ENCODE measurements around the gene ACTMAP.
"Not testable (repeated sequence)": the region's sequence is repeated elsewhere in the genome, so short reads cannot be mapped to it uniquely, and the experiment has no call there.

ACTMAP gene

DNA sequence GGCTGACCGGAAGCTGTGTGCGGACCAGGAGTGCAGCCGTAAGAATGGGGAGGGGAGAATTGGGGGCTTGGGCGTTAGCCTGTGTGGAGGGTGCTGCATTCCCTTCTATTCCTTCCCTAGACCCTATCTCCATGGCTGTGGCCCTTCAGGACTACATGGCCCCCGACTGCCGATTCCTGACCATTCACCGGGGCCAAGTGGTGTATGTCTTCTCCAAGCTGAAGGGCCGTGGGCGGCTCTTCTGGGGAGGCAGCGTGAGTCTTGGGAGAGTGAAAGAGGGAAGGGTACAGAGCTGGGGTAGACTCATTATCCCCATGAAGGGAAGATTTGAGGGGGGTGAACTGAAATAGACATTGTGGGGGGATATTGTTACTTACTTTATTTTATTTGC lies 25.4 kb upstream of the ACTMAP start:
- no peak for DNase-seq (ENCODE audit: low spot score)
- CTCF ChIA-PET: no interaction called here
- POLR2A ChIA-PET (ENCODE audit: low non-redundant PET): interaction anchor here (0.7 kb wide), 1 partner anchor 1077 kb away, joined by 3 read pairs; no protein-coding TSS in a partner anchor
- TF ChIP-seq, protein P1, sequence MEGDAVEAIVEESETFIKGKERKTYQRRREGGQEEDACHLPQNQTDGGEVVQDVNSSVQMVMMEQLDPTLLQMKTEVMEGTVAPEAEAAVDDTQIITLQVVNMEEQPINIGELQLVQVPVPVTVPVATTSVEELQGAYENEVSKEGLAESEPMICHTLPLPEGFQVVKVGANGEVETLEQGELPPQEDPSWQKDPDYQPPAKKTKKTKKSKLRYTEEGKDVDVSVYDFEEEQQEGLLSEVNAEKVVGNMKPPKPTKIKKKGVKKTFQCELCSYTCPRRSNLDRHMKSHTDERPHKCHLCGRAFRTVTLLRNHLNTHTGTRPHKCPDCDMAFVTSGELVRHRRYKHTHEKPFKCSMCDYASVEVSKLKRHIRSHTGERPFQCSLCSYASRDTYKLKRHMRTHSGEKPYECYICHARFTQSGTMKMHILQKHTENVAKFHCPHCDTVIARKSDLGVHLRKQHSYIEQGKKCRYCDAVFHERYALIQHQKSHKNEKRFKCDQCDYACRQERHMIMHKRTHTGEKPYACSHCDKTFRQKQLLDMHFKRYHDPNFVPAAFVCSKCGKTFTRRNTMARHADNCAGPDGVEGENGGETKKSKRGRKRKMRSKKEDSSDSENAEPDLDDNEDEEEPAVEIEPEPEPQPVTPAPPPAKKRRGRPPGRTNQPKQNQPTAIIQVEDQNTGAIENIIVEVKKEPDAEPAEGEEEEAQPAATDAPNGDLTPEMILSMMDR (conservative IDR thresholded peaks at IDR 0.05; ENCODE audit: low read depth): no peak
- peak overlapping the region; percentile 97; the same call in 1 of the 2 replicates for H3K27ac ChIP-seq

DNA sequence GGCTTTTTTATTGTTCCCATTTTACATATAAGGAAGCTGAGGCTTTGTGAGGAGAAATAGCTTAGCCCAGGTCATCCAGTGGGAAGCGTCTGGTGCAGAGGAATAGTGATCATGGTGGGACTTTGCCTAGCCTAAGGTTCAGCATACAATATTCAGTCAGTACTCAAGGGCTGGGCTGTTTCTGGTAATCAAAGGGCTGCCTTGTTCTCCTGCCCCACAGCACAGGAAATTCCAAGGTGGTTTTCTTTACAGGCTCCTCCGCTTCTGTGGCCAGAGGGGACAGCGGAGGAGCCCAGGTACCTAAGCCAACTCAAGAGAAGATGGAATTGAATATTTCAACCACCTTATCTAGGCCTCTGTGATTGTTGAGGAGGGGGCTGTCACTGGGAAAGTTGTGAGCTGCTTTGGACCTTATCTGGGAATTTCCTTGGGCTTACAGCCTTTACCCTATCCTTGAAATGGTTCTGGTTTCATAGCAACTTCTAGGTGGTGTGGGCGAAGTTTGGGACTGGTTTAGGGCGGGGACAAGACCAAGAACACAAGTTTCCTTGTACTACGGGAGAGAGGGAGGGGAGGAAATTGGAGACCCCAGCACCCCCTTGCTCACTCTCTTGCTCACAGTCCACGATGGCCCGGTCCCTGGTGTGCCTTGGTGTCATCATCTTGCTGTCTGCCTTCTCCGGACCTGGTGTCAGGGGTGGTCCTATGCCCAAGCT lies 24.8 kb upstream of the ACTMAP start, which contains the start of gene MIA:
TSS of gene MIA (plus strand) at position 606 of the 716 bp plus-strand sequence. CDS start at position 628, 22 bp downstream.
- TF ChIP-seq, protein P1 (conservative IDR thresholded peaks at IDR 0.05; ENCODE audit: low read depth): no peak
- ChIA-PET CTCF (no interaction called here), POLR2A (ENCODE audit: low non-redundant PET) (interaction anchor here (0.7 kb wide), 1 partner anchor 1078 kb away, joined by 3 read pairs; no protein-coding TSS in a partner anchor)
- peak within 1 kb of the TSS; percentile 97 for H3K27ac ChIP-seq
- no peak for DNase-seq (ENCODE audit: low spot score)

DNA sequence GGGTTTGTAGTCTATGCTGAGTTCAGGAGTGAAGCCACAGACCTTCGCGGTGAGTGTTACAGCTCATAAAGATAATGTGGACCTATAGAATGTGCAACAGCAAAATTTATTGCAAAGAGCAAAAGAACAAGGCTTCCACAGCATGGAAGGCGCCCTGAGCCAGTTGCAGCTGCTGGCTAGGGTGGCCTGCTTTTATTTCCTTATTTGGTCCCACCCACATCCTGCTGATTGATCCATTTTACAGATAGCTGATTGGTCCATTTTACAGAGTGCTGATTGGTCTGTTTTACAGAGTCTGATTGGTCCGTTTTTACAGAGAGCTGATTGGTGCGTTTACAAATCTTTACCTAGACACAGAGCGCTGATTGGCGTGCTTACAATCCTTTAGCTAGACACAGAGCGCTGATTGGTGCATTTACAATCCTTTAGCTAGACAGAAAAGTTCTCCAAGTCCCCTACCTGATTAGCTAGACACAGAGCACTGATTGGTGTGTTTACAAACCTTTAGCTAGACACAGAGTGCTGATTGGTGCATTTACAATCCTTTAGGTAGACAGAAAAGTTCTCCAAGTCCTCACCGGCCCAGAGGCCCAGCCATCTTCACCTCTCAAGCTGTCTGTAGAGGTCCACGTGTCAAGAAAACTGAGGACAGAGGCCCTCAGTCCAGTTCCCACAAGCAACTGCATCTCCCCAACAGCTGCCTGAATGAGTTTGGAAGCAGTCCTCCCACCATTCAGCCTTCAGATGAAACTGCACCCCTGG lies 21.0 kb upstream of the ACTMAP start:
- H3K27ac ChIP-seq; DNase-seq (ENCODE audit: low spot score); POLR2A ChIA-PET (ENCODE audit: low non-redundant PET): not testable (repeated sequence)
- CTCF ChIA-PET: interaction anchor here (0.6 to 0.9 kb wide), 2 partner anchors 140 to 1335 kb away, joined by 5 to 6 read pairs; no protein-coding TSS in a partner anchor

DNA sequence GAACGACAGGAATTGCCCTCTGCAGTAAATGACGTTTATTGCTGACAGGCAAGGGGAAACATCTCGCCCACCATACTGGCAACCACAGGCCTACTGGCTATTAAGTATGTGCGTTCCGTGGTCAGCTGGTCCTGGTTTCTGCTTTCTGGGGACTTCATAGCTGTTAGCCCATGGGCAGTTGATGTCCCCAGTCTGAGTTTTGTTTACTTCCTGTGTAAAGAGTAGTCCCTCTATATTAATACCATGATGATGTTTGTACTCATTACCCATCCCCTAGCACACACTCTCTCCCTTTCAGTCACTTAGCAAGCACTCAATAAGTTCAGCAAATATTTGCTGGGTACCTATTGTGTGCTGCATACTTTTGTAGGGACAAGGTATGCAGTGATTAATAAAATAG lies 18.6 kb upstream of the ACTMAP start:
- TF ChIP-seq, protein P1 (conservative IDR thresholded peaks at IDR 0.05; ENCODE audit: low read depth): no peak
- DNase-seq (ENCODE audit: low spot score): no peak
- peak overlapping the region; percentile 21 for H3K27ac ChIP-seq
- ChIA-PET CTCF (no interaction called here), POLR2A (ENCODE audit: low non-redundant PET) (no interaction called here)

DNA sequence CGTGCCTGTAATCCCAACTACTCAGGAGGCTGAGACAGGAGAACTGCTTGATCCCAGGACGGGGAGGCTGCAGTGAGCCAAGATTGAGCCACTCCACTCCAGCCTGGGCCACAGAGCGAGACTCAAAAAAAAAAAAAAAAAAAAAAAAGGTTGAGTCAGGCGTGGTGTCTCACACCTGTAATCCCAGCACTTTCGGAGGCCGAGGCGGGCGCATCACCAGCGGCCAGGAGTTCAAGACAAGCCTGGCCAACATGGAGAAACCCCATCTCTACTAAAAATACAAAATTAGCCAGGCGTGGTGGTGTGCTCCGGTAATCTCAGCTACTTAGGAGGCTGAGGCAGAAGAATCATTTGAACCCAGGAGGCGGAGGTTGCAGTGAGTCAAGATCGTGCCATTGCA lies 16.1 kb upstream of the ACTMAP start:
- H3K27ac ChIP-seq: peak overlapping the region; percentile 38
- DNase-seq (ENCODE audit: low spot score); POLR2A ChIA-PET (ENCODE audit: low non-redundant PET); CTCF ChIA-PET: not testable (repeated sequence)

DNA sequence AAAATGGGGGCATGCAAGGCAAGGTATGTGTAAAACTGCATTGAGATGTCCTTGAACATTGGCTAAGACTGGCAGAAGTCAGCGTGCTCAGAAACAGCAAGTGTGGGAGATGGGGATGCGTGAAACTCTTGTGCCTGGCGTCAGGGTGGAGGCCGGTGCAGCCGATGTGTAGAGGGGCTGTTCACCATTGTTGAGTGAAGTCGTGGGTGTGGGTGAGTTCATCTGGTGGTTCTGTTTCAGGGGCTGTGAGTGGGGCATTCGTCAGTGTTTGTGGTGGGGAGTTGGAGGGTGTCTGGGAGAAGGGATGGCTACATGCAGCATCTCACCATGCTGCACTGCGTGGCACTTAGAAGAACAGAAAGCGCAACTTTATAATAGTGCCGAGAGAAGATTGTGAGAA lies 13.7 kb upstream of the ACTMAP start:
- DNase-seq (ENCODE audit: low spot score): no peak
- TF ChIP-seq, protein P1 (conservative IDR thresholded peaks at IDR 0.05; ENCODE audit: low read depth): no peak
- ChIA-PET POLR2A (ENCODE audit: low non-redundant PET) (no interaction called here), CTCF (interaction anchor here (0.5 kb wide), 1 partner anchor 458 kb away, joined by 3 read pairs; no protein-coding TSS in a partner anchor)
- 0 out of 2 replicates have a peak overlapping the region, but pooled peaks have one; percentile 22 for H3K27ac ChIP-seq

DNA sequence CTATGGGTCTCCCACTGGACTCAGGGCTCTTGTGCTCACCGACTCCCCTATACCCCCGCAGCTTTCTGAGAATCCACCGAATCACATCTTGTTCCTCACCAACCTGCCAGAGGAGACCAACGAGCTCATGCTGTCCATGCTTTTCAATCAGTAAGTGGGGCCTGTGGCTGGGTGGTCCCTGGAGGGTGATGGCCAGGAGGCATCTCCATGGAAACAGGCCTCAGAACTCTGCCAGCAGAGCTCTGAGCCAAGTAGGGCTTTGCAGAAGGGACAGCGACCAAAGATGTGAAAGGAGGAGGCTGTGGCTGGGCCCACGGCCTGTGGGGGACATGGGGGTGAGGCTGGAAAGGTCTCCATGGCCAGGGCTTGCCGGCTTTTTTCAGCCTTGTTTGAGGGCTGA lies 13.2 kb upstream of the ACTMAP start:
- DNase-seq (ENCODE audit: low spot score): no peak
- CTCF ChIA-PET: interaction anchor here (0.5 to 0.6 kb wide), 2 partner anchors 45 to 458 kb away, joined by 3 read pairs; no protein-coding TSS in a partner anchor
- H3K27ac ChIP-seq: peak overlapping the region; percentile 22; the same call in 1 of the 2 replicates
- TF ChIP-seq, protein P1 (conservative IDR thresholded peaks at IDR 0.05; ENCODE audit: low read depth): no peak
- POLR2A ChIA-PET (ENCODE audit: low non-redundant PET): no interaction called here
